Tibial nerve (tissue), 4 donors: ENCODE results near the gene OXCT2. TPM values are rescaled to one million over a fixed set of nuclear protein-coding genes. Genes with fewer than 3 reads are reported as not detected.

Experiments used
- DNase-seq, 2 donors: peaks; one replicate each; pipeline ENCODE4 v3.0.0-alpha.2; 2019; ENCODE audit warnings: low spot score in 2 of 2
- H3K27ac ChIP-seq, 4 donors: fragments of 200-600 bp; sonication (generic) in 3 of 4; one replicate each; pipeline ENCODE4 v1.5.1; 2017 to 2019; ENCODE audit warnings: mild to moderate bottlenecking in 1 of 4
- H3K27me3 ChIP-seq, 2 donors: fragments of 200-600 bp; sonication (generic) in 1 of 2; one replicate each; pipeline versions ENCODE4 v1.5.1 to v1.6.0; 2017 to 2019
- H3K36me3 ChIP-seq, 3 donors: fragments of 200-600 bp; sonication (generic); one replicate each; pipeline ENCODE4 v1.5.1; 2018 to 2019
- H3K4me1 ChIP-seq, 4 donors: fragments of 200-600 bp; sonication (generic) in 3 of 4; one replicate each; pipeline ENCODE4 v1.5.1; 2017 to 2019
- H3K4me3 ChIP-seq, 4 donors: fragments of 200-600 bp; sonication (generic) in 3 of 4; one replicate each; pipeline ENCODE4 v1.5.1; 2017 to 2019; ENCODE audit warnings: mild to moderate bottlenecking in 1 of 4, moderate library complexity in 1 of 4
- H3K9me3 ChIP-seq, 4 donors: fragments of 200-600 bp; sonication (generic) in 3 of 4; one replicate each; pipeline ENCODE4 v1.5.1; 2017 to 2019
- CTCF ChIP-seq, 5 experiments: fragments of 200-600 bp in 3 of 5; fragments of 450-650 bp in 2 of 5; sonication (generic) in 3 of 5; IDR thresholded peaks; one replicate each; pipeline ENCODE4 v1.5.1; 2016 to 2019; ENCODE audit warnings: antibody characterized with exemption in 5 of 5, mild to moderate bottlenecking in 3 of 5, moderate library complexity in 2 of 5
- EP300 ChIP-seq, 2 donors: sonication (generic); formaldehyde crosslinking; IDR thresholded peaks; one replicate each; pipeline ENCODE4 v1.6.1; 2017; ENCODE audit warnings: antibody characterized with exemption in 2 of 2, mild to moderate bottlenecking in 1 of 2
- POLR2A ChIP-seq, 2 donors: fragments of 450-650 bp; IDR thresholded peaks; one replicate each; pipeline ENCODE4 v1.6.1; 2017; ENCODE audit warnings: antibody characterized with exemption in 2 of 2, mild to moderate bottlenecking in 2 of 2, moderate library complexity in 2 of 2
- WGBS, 2 donors: methylation state at CpG; one replicate each; pipeline ENCODE4 v1.1.5; 2018; 5-methylcytosine and 5-hydroxymethylcytosine counted together
- total RNA-seq, 4 donors: library from RNA; depleted of rRNA; stranded (reverse); fragments of >200 nt; gene quantifications; one replicate each; pipeline ENCODE4 v1.1.0, GENCODE V29; 2016

Gene OXCT2
- total RNA-seq, 4 donors from 2014 or later: 4.5 to 22.2 (median 8.4) TPM

GRCh38 chr1:39737546-39738169 lies 33.5 kb downstream of the OXCT2 start:
- H3K4me1 ChIP-seq: peaks cover 0 to 24% (median 8%) of the 10 kb centered on the region in 4 donors
- TF ChIP-seq POLR2A (IDR thresholded peaks at IDR 0.05): no peak
- TF ChIP-seq CTCF (IDR thresholded peaks at IDR 0.05): no peak
- TF ChIP-seq EP300 (IDR thresholded peaks at IDR 0.05): no peak
- H3K27ac ChIP-seq: no peak overlapping the region
- no peak overlapping the region for H3K4me3 ChIP-seq
- H3K27me3 ChIP-seq: peaks cover 0 to 23% of the 10 kb centered on the region in 2 donors
- WGBS, 2 donors: 64 to 71% methylated on average over 9 of the region's 9 CpGs
- DNase-seq: no peak
- no peaks in the 10 kb centered on the region for H3K9me3 ChIP-seq
- peaks cover 0 to 21% (median 3%) of the 10 kb centered on the region in 3 donors for H3K36me3 ChIP-seq

- 65 to 68% methylated on average over 3 of the region's 3 CpGs for WGBS, 2 donors
- no peak for TF ChIP-seq CTCF (IDR thresholded peaks at IDR 0.05)
- TF ChIP-seq EP300 (IDR thresholded peaks at IDR 0.05): no peak
- no peak for TF ChIP-seq POLR2A (IDR thresholded peaks at IDR 0.05)
Measured at GRCh38 chr1:39735731-39736130, 35.4 kb downstream of the OXCT2 start.

GRCh38 chr1:39733161-39733560 lies 38.0 kb downstream of the OXCT2 start:
- Histone ChIP-seq H3K9me3 (no peaks in the 10 kb centered on the region), H3K4me1 (peaks cover 0 to 2% (median 0%) of the 10 kb centered on the region in 4 donors), H3K27me3 (peaks cover 0 to 61% of the 10 kb centered on the region in 2 donors), H3K36me3 (no peaks in the 10 kb centered on the region), H3K4me3 (no peak overlapping the region), H3K27ac (no peak overlapping the region)
- WGBS, 2 donors: 71 to 75% methylated on average over 7 of the region's 7 CpGs
- no peak for TF ChIP-seq EP300 (IDR thresholded peaks at IDR 0.05)
- no peak for TF ChIP-seq POLR2A (IDR thresholded peaks at IDR 0.05)
- TF ChIP-seq CTCF (IDR thresholded peaks at IDR 0.05): no peak
- no peak for DNase-seq

More at GRCh38 chr1:39735731-39736130, 35.4 kb downstream of the OXCT2 start:
- DNase-seq: no peak
- Histone ChIP-seq H3K4me3 (no peak overlapping the region), H3K27ac (no peak overlapping the region), H3K9me3 (no peaks in the 10 kb centered on the region), H3K4me1 (peaks cover 0 to 23% (median 8%) of the 10 kb centered on the region in 4 donors), H3K27me3 (peaks cover 0 to 37% of the 10 kb centered on the region in 2 donors), H3K36me3 (peaks cover 0 to 6% (median 0%) of the 10 kb centered on the region in 3 donors)

- peaks cover 0 to 65% of the 10 kb centered on the region in 2 donors for H3K27me3 ChIP-seq
- TF ChIP-seq EP300 (IDR thresholded peaks at IDR 0.05) (no peak), POLR2A (IDR thresholded peaks at IDR 0.05) (no peak), CTCF (IDR thresholded peaks at IDR 0.05) (no peak)
- DNase-seq: no peak
- WGBS, 2 donors: 58 to 62% methylated on average over 3 of the region's 3 CpGs
- no peaks in the 10 kb centered on the region for H3K36me3 ChIP-seq
- no peak overlapping the region for H3K27ac ChIP-seq
- H3K4me1 ChIP-seq: no peaks in the 10 kb centered on the region
- H3K9me3 ChIP-seq: no peaks in the 10 kb centered on the region
- H3K4me3 ChIP-seq: no peak overlapping the region
Measured at GRCh38 chr1:39732730-39733129, 38.4 kb downstream of the OXCT2 start.

- Histone ChIP-seq H3K4me1 (no peaks in the 10 kb centered on the region), H3K36me3 (no peaks in the 10 kb centered on the region), H3K27ac (no peak overlapping the region), H3K27me3 (peaks cover 0 to 78% of the 10 kb centered on the region in 2 donors), H3K9me3 (no peaks in the 10 kb centered on the region), H3K4me3 (no peak overlapping the region)
- no peak for DNase-seq
- 41 to 50% methylated on average over 3 to 4 of the region's 4 CpGs for WGBS, 2 donors
- TF ChIP-seq CTCF (IDR thresholded peaks at IDR 0.05): no peak
- TF ChIP-seq EP300 (IDR thresholded peaks at IDR 0.05): no peak
- no peak for TF ChIP-seq POLR2A (IDR thresholded peaks at IDR 0.05)
Measured at GRCh38 chr1:39729842-39730241, 41.3 kb downstream of the OXCT2 start.
